IMR-90 (cell line): ENCODE measurements around the gene NUP153.

Source experiments
- BHLHE40 ChIP-seq: fragments of 150-350 bp; IDR thresholded peaks from 2 replicates; pipeline ENCODE4 v1.6.1; 2016; ENCODE audit warnings: mild to moderate bottlenecking, low read depth, low read length
- CHD1 ChIP-seq: IDR thresholded peaks from 2 replicates; pipeline ENCODE4 v1.6.1; 2012; ENCODE audit warnings: low read depth, low read length, improper control_type of control experiment
- FOS ChIP-seq: fragments of 150-350 bp; IDR thresholded peaks from 2 replicates; pipeline ENCODE4 v1.6.1; 2016; ENCODE audit warnings: low read depth, low read length
- MAFK ChIP-seq: IDR thresholded peaks from 2 replicates; pipeline ENCODE4 v1.6.1; 2012; ENCODE audit warnings: low read depth, low read length, improper control_type of control experiment
- NFE2L2 ChIP-seq: fragments of 150-350 bp; IDR thresholded peaks from 2 replicates; pipeline ENCODE4 v1.6.1; 2016; ENCODE audit warnings: low read depth, mild to moderate bottlenecking, low read length
- POLR2A ChIP-seq: IDR thresholded peaks from 2 replicates; pipeline ENCODE4 v1.6.1; 2012; ENCODE audit warnings: mild to moderate bottlenecking, low read depth, low read length
- RCOR1 ChIP-seq: IDR thresholded peaks from 2 replicates; pipeline ENCODE4 v1.6.1; 2012; ENCODE audit warnings: mild to moderate bottlenecking, low read length, improper control_type of control experiment; ENCODE audit not compliant: insufficient replicate concordance
- TF ChIP-seq, protein P1 (sequence below): conservative IDR thresholded peaks from 2 replicates; pipeline ENCODE4 v1.5.1; 2012; ENCODE audit warnings: mild to moderate bottlenecking, low read depth, low read length, improper control_type of control experiment

GRCh38 chr6:17656644-17657043 lies 50.1 kb downstream of the NUP153 start:
- TF ChIP-seq MAFK (no peak), FOS (no peak), POLR2A (no peak), BHLHE40 (no peak), RCOR1 (no peak), NFE2L2 (no peak), CHD1 (no peak)
- TF ChIP-seq, protein P1, sequence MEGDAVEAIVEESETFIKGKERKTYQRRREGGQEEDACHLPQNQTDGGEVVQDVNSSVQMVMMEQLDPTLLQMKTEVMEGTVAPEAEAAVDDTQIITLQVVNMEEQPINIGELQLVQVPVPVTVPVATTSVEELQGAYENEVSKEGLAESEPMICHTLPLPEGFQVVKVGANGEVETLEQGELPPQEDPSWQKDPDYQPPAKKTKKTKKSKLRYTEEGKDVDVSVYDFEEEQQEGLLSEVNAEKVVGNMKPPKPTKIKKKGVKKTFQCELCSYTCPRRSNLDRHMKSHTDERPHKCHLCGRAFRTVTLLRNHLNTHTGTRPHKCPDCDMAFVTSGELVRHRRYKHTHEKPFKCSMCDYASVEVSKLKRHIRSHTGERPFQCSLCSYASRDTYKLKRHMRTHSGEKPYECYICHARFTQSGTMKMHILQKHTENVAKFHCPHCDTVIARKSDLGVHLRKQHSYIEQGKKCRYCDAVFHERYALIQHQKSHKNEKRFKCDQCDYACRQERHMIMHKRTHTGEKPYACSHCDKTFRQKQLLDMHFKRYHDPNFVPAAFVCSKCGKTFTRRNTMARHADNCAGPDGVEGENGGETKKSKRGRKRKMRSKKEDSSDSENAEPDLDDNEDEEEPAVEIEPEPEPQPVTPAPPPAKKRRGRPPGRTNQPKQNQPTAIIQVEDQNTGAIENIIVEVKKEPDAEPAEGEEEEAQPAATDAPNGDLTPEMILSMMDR: no peak
